Activated CD8-positive, alpha-beta T cell treated with anti-CD3 and anti-CD28 coated beads for 36 hours (primary cell): ENCODE results near the gene VPS36. TPM values are rescaled to one million over a fixed set of nuclear protein-coding genes. Genes with fewer than 3 reads are reported as not detected.
"Not testable (repeated sequence)": the region's sequence is repeated elsewhere in the genome, so short reads cannot be mapped to it uniquely, and the experiment has no call there.

Source experiments
- ATAC-seq: fragments of 200-7000 bp; cut with Tn5 transposase; one replicate; pipeline ENCODE4 v1.10.0; 2021; ENCODE audit warnings: mild to moderate bottlenecking, moderate library complexity
- CTCF ChIA-PET: fragments of 350-600 bp; sonication (Branson Sonifier 250); formaldehyde crosslinking; loops from one replicate; lab custom pipeline; 2021; ENCODE audit warnings: antibody characterized with exemption; lab: Charles Lee
- POLR2A ChIA-PET: fragments of 350-600 bp; sonication (Branson Sonifier 250); formaldehyde crosslinking; loops from one replicate; lab custom pipeline; 2021; ENCODE audit warnings: antibody characterized with exemption; lab: Charles Lee
- DNase-seq: peaks from one replicate; pipeline ENCODE4 v3.0.0-alpha.2; 2020
- H3K27ac Mint-ChIP-seq: one replicate; pipeline ENCODE4 v1.8.0; 2021; ENCODE audit warnings: mild to moderate bottlenecking, mixed read lengths
- H3K27me3 Mint-ChIP-seq: one replicate; pipeline ENCODE4 v1.8.0; 2021; ENCODE audit warnings: mixed read lengths
- H3K36me3 Mint-ChIP-seq: one replicate; pipeline ENCODE4 v1.8.0; 2021; ENCODE audit warnings: low read depth, mixed read lengths
- H3K4me1 Mint-ChIP-seq: one replicate; pipeline ENCODE4 v1.8.0; 2021; ENCODE audit warnings: low read depth, mixed read lengths
- H3K4me3 Mint-ChIP-seq: one replicate; pipeline ENCODE4 v1.8.0; 2021; ENCODE audit warnings: mild to moderate bottlenecking, moderate library complexity, mixed read lengths
- H3K9me3 Mint-ChIP-seq: one replicate; pipeline ENCODE4 v1.8.0; 2021; ENCODE audit warnings: mixed read lengths
- intact Hi-C: fragments of 100-400 bp; cut with micrococcal nuclease; formaldehyde crosslinking; loops from one replicate; pipeline ENCODE4 v1.10.0; 2022
- total RNA-seq, 2 experiments: library from RNA; stranded (reverse); gene quantifications; one replicate each; pipeline ENCODE4 v1.2.3, GENCODE V29; 2021
- TF ChIP-seq, protein P1 (sequence below): fragments of 200-600 bp; IDR thresholded peaks from one replicate; pipeline ENCODE4 v1.8.0; 2022; ENCODE audit warnings: antibody characterized with exemption, mild to moderate bottlenecking

VPS36 gene
- total RNA-seq, 2 experiments from 2014 or later = 26.3 to 29.6 TPM

- no peak for DNase-seq
- no peak overlapping the region for H3K27ac Mint-ChIP-seq
- TF ChIP-seq, protein P1, sequence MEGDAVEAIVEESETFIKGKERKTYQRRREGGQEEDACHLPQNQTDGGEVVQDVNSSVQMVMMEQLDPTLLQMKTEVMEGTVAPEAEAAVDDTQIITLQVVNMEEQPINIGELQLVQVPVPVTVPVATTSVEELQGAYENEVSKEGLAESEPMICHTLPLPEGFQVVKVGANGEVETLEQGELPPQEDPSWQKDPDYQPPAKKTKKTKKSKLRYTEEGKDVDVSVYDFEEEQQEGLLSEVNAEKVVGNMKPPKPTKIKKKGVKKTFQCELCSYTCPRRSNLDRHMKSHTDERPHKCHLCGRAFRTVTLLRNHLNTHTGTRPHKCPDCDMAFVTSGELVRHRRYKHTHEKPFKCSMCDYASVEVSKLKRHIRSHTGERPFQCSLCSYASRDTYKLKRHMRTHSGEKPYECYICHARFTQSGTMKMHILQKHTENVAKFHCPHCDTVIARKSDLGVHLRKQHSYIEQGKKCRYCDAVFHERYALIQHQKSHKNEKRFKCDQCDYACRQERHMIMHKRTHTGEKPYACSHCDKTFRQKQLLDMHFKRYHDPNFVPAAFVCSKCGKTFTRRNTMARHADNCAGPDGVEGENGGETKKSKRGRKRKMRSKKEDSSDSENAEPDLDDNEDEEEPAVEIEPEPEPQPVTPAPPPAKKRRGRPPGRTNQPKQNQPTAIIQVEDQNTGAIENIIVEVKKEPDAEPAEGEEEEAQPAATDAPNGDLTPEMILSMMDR = no peak
- H3K4me3 Mint-ChIP-seq = no peak overlapping the region
- H3K4me1 Mint-ChIP-seq = no peaks in the 10 kb centered on the region
- ATAC-seq = no peak
- CTCF ChIA-PET = no interaction called here
- intact Hi-C loops = no loop called here
- no peaks in the 10 kb centered on the region for H3K27me3 Mint-ChIP-seq
- H3K36me3 Mint-ChIP-seq = no peaks in the 10 kb centered on the region
- POLR2A ChIA-PET = no interaction called here
- no peaks in the 10 kb centered on the region for H3K9me3 Mint-ChIP-seq
Observed at GRCh38 chr13:52378312-52378711, 72.1 kb downstream of the VPS36 start.

DNA sequence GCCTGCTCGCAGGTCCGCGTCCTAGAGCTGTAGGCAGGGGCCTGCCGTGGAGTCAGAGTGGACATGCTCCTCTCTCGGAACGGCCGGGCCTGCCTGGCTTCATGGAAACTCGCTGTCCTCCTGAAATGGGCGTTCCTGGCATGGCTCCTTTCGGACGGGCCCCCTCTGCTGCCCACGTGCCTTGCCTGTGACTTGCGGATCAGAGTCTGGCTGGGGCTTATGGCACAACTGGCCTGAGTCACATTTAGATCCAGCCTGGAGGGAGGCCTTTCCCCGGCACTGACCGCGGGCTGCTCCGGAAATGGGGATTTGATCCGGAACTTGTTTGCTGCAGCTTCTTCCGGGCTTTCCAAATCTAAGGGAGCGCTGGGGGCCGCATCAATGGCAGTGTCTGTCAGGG lies 72.5 kb downstream of the VPS36 start:
- POLR2A ChIA-PET = no interaction called here
- H3K27ac Mint-ChIP-seq = no peak overlapping the region
- H3K36me3 Mint-ChIP-seq = no peaks in the 10 kb centered on the region
- TF ChIP-seq, protein P1 = no peak
- H3K9me3 Mint-ChIP-seq = no peaks in the 10 kb centered on the region
- no peak for DNase-seq
- intact Hi-C loops = no loop called here
- ATAC-seq = no peak
- no peak overlapping the region for H3K4me3 Mint-ChIP-seq
- no peaks in the 10 kb centered on the region for H3K27me3 Mint-ChIP-seq
- no peaks in the 10 kb centered on the region for H3K4me1 Mint-ChIP-seq
- CTCF ChIA-PET = no interaction called here

DNA sequence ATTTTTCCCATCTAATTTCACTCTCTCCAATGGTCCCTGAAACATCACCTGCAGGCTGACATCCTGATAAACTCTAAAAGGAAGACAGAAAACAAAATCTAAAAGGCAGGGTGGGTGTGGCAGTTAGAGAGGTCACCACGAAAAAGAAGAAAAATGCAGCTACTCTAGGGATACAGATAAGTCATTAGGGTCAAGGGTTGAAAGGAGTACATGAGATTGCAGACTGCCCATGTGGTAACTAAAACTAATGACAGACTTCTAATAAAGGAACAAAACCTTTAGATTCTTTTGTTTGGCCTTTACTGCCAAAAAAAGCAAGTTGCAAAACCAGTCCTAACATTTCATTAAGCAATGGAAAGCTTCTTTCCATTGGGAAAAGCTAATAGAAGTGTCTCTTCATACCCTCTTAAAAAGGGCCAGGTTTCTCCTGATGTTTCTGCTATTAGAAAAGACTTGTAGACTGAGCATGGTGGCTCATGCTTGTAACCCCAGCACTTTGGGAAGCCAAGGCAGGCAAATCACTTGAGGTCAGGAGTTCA lies 75.5 kb downstream of the VPS36 start:
- no peak overlapping the region for H3K4me3 Mint-ChIP-seq
- ChIA-PET POLR2A (no interaction called here), CTCF (interaction anchor here (0.9 to 1.8 kb wide), 2 partner anchors 28 to 76 kb away, joined by 3 to 5 read pairs; no protein-coding TSS in a partner anchor)
- H3K27ac Mint-ChIP-seq = no peak overlapping the region
- H3K27me3 Mint-ChIP-seq = no peaks in the 10 kb centered on the region
- H3K4me1 Mint-ChIP-seq = no peaks in the 10 kb centered on the region
- ATAC-seq = no peak
- intact Hi-C loops = no loop called here
- H3K36me3 Mint-ChIP-seq = no peaks in the 10 kb centered on the region
- DNase-seq = no peak
- no peaks in the 10 kb centered on the region for H3K9me3 Mint-ChIP-seq
- TF ChIP-seq, protein P1 = no peak

- no peak for ATAC-seq
Observed at GRCh38 chr13:52374389-52374788, 76.0 kb downstream of the VPS36 start.

GRCh38 chr13:52373277-52373676 lies 77.2 kb downstream of the VPS36 start:
- DNase-seq, H3K4me1 Mint-ChIP-seq, POLR2A ChIA-PET, intact Hi-C loops, H3K36me3 Mint-ChIP-seq, ATAC-seq, H3K27ac Mint-ChIP-seq, H3K4me3 Mint-ChIP-seq, H3K27me3 Mint-ChIP-seq, H3K9me3 Mint-ChIP-seq, CTCF ChIA-PET: not testable (repeated sequence)

More at GRCh38 chr13:52374389-52374788, 76.0 kb downstream of the VPS36 start:
- Mint-ChIP-seq H3K27ac (no peak overlapping the region), H3K36me3 (no peaks in the 10 kb centered on the region), H3K9me3 (no peaks in the 10 kb centered on the region), H3K27me3 (no peaks in the 10 kb centered on the region), H3K4me1 (no peaks in the 10 kb centered on the region), H3K4me3 (no peak overlapping the region)
- intact Hi-C loops = no loop called here
- TF ChIP-seq, protein P1 = no peak
- CTCF ChIA-PET = interaction anchor here (1.8 kb wide), 1 partner anchor 77 kb away, joined by 5 read pairs; no protein-coding TSS in a partner anchor
- no peak for DNase-seq
- POLR2A ChIA-PET = no interaction called here
